Measurements from ENCODE around the gene UCP3. TPM values are rescaled to one million over a fixed set of nuclear protein-coding genes. Genes with fewer than 3 reads are reported as not detected.

The UCP3 gene
- total RNA-seq, 1 donor from 2014 or later = 1.4 TPM

DNA sequence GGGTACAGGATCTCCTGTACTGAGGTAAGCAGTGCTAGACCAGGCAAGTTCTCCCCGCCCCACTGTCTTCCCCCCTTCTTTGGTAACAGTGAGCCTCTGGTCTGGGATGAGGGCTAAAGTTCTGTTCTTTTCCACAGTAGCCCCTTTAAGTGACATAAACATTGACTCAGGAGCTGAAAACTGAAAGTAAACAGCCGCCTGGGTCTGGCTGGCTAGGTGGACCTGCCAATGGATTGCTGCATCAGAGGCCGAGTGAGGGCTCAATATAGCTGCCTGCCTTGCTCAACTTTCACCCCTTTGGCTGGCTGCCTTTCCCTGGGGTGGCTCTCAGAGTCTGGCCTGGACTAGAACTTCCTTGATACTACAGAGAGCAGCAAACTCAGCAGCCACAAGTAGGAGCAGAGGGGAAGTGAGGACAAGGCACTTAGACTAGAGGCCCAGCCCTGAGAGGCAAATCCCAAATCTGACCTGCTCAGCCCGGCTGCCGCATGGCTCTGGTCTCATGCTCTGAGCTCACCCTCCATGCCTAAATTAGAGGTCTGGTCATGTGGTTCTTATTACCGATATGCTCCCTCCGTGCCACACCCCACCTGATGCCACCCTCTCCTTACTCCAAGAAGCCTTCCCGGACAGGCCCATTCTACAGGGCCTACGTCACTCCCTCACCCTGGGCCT is 9.6 kb upstream of the UCP3 start:
- peak; percentile 45 for DNase-seq

DNA sequence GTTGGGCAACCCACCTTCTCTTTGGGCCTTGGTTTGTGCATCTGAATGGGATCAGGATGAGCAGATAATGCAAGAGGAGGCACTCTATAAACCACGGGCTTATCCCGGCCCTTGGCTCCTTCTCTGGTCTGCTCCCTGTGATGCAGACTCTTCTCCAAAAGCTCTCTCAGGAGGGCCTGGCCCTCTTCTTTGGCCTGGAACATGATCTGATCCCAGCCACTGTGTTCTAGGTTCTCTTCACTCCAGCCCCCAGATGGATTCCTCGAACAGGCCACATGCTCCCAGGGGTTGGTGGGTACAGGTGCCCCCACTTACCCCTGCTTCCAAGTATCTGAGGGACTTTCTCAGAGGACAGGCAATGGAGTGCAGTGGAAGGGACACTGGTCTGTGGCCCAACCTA is 8.7 kb upstream of the UCP3 start:
- DNase-seq = no peak

DNA sequence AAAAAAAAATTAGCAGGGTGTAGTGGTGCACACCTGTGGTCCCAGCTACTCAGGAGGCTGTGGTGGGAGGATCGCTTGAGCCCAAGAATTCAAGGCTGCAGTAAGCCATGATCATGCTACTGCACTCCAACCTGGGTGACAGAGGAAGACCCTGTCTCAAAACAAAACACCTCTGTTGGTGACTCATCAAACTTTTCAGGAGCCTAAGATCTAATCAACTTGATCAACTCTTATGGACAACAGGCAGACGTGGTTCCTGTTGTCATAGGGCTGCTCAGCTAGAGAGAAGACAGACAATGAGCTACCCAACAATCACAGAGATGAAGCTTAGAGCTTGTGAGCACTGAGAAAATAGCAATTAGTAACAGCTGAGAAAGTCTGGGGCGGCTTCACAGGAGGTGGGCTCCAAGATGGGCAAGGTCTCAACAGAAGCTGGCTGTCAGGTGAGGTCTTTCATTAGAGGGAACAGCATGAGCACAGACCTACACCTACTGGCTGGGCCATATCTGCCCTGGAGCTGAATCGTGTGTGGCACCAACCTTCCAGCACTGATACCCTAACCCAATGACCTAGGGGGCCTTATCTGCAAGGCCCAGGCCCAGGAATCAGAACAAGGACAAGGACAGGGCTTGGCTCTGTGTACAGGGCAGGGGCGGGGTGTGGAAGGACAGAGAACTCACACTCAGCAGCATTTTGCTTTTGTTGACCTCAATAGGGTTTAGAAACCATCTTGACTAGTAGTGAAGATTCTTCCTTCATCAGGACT is 7.2 kb upstream of the UCP3 start:
- no peak for DNase-seq

DNA sequence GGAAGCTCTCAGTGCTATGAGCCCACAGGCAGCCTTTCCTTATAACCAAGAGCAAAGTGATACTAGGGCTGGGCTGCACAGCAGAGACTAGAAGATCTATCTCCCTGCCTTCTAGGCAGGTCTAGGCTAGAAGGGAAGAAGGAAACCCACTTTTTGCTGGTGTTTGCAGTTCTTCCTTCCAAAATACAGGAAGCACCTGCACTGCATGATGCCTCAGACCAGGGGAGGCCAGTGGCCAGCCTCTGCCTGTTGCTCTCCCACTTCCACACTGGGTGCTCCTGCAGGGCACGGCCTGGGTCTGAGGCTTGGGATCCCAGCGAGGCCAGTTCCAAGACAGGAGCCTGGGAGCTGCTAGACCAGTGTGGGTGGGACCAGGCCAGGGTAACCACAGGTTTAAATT is 6.0 kb upstream of the UCP3 start:
- DNase-seq = no peak

DNA sequence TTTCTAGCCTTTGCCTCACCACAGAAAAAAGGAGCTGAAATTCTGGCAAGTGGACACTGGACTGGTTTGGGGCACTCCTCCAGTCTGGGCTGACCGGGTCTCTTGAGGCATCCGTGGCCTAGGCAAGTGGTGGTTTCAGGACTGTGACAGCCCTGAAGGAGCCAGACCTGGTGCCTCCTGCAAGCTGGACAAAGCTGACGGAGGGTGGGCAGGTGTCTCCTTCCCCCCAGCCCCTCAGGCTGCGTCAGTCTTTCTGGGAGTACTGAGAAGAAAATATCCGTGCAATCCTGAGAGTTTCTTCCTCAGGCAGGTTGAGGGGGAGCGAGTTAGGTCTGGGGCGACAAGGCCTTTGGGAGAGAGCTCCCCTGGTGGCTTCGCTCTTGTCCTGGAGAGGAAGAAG is 4.3 kb upstream of the UCP3 start:
- DNase-seq = no peak

DNA sequence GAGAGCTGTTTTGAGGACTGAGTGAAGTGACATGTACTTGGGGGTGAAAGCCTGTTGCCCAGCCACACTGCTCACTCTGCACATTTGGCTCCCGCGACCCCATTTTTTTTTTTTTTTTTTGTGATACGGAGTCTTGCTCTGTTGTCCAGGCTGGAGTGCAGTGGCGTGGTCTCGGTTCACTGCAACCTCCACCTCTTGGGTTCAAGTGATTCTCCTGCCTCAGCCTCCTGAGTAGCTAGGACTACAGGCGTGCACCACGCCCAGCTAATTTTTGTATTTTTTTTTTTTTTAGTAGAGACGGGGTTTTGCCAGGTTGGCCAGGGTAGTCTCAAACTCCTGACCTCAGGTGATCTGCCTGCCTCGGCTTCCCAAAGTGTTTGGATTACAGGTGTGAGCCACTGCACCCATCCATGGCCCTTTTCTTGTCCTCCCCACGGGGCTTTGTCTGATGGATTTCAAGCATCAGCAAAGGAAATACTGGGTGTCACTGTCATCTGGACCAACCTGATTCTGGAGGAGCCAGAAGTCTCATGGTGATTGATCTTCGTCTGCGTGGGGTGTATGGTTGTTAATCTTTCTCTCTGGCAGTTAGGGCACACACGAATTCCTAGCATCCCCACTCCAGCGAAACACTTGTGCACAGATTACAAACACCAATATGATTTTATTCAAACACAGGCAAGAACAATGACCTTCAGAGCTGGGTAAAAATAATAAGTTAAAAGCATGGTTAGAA is 3.4 kb upstream of the UCP3 start:
- no peak for DNase-seq

DNA sequence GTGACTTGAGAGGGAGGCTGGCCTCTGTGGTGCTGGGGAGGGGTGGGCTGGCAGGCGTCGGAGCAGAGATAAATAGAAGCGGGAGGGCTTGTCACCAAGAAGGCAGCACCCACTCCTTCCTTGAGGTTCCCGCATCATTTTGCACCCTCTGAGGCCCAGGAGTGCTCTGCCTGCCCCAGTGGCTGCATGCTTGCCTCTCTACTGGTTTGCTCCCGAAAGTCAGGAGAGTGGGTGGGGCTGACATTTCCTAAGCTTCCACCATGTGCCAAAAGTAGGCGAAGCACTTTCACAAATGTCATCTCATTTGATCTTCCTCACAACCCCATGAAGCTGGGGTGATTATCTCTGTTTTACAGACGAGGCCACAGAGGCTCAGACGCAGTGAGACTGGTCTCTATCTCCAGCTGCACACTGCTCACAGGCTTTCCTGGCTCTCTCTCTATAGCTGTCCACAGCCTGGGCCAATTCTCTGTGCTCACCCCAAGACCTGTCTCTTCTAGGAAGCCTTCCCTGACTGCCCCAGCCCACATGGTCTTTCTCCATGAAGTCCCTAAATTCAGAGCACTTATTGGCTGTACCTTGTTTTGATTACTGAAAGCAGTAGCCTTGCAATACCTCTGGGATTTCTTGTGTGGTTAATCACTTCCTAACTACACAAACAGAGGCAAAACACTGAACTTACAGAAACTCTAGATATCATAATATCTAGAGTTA is 2.6 kb upstream of the UCP3 start:
- no peak for DNase-seq

DNA sequence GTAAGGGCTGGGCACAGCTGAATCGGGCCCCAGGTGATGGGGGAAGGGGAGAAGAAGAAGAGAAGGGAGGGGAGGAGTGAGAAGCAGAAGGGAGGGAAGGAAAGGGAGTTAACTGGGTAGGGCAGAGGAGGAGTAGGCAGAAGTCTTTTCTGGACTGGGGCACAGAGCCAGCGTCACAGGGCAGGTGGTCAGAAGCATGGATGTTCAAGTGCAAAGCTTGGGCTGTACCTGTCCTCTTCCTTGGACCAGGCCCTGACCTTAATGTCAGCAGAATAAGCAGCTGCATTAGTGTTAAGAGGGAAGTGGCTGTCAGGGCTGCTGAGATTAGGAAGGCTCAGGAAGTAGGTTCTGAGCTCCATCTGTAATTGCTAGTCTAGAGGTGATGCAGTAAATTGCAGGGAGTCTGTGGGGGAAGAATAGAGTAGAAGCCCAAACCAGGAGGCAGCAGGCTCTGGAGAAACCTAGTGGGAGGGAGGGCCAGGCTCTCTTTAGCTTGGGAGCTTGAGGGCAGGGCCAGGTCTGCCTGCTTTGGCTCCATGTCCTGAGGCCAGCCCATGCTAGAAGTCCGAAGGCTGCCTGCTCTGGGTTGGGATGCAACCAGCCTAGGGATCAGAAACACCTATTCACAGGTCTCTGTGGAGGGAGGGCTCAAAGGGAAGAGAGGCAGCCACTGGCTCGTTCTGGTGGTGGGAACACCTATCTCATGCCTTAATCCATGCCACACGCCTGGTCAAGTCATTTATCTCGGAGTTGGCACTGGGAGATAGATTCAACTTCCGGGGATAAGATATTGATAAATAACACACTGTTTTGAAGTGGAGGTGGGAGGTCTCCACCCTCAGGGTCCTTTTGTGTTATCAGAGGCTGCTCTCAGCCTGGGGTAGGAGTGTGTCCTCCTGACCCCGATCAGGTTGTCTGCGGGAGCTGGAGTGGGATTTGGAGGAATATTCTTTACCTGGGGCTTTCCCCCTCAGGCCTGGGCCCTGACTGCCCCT is 1.7 kb upstream of the UCP3 start:
- no peak for DNase-seq

DNA sequence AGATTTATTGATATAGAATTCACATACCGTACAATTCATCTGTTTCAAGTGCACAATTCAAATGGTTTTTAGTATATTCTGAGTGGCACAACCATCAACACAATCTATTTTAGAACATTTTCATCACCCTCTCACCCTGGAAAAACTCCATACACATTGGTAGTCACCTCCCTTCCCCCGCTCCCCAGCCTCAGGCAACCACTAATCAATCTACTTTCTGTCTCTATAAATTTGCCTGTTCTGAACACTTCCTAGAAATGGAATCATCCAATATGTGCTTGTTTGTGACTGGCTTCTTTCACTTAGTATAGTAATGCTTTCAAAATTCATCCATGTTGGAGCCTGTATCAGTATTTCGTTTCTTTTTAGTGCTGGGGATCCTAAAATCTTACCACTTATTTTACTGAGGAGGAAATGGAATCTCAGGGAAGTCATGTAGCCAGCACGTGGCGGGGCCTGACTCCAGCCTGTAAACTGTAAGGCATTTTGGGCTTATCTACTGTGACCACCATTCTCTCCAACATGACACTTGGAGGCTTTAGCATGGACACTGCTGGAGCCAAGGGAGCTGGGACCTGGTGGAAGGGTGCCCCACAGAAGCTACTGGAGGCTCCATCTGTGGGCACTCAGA is 905 bp upstream of the UCP3 start:
- no peak for DNase-seq

DNA sequence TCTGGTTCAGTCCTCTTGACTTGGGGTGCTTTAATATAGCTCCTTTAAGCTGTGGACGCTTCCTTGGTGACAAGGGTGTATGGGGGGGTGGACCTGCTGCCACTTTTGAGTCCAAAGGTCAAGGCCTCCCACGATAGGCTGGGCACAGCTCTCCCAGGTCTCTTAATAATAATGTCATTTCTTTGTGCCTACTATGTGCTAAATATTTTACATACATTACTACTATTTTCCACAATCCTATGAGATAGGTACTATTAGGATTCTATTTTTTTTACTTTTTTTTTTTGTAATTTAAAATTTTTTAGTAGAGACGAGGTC is 304 bp upstream of the UCP3 start:
- no peak for DNase-seq

DNA sequence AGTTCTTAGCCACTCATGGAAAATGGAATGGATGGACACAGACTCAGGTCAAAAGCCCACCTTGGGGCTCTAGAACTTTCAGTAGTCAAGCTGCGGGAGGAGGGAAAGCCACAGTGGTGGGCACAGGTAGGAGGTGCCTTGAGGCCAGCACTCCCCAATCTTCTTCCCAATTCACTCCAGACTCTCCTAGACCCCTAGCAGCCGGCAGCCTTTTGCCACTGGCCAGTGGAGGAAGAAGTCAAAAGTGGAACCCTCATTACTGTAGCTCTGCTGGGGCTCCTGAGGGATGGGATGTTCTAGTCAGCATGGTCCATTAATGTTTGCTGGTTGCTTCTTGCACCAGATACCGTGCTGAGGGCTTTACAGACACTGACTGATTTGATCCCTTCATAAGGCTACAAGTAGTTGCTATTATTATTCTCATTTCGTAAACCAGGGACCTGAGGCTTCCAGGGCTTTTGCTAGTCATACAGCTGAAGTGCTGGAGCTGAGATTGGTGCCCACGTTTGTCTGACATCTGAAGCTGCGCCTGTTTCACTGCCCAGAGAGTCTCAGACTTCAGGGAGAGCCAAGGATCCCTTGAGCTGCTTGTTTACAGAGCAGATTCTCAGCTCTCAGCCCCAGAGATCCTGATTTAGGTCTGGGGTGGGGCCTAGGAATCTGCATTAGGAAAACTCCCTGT is 1.1 kb downstream of the UCP3 start:
- DNase-seq = peak; percentile 19

DNA sequence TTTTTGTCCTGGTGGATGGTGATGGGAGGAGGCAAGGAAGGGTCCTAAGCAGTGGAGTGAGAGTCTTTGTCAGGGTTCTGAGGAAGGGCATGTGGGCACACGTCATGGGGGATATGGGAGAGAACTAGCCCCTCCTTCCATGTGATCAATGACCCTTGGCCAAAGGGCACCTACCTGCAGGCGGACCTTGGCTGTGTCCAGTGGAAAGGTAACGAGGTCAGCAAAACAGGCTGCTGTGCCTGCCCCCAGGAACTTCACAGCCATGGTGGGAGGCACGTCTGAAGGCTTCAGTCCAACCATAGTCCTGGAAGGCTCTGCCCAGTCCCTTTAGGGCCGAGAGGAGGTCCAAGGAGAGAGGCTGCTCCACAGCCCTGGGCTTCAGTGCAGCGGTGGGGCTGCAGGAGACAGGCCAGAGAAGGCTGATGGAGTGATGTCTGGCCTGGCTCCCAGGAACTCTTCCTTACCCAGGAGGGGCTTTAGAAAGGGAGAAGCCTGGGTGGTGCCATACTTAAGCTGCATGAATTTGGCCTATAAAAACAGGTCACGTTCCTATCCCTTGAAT is 2.1 kb downstream of the UCP3 start:
- no peak for DNase-seq

DNA sequence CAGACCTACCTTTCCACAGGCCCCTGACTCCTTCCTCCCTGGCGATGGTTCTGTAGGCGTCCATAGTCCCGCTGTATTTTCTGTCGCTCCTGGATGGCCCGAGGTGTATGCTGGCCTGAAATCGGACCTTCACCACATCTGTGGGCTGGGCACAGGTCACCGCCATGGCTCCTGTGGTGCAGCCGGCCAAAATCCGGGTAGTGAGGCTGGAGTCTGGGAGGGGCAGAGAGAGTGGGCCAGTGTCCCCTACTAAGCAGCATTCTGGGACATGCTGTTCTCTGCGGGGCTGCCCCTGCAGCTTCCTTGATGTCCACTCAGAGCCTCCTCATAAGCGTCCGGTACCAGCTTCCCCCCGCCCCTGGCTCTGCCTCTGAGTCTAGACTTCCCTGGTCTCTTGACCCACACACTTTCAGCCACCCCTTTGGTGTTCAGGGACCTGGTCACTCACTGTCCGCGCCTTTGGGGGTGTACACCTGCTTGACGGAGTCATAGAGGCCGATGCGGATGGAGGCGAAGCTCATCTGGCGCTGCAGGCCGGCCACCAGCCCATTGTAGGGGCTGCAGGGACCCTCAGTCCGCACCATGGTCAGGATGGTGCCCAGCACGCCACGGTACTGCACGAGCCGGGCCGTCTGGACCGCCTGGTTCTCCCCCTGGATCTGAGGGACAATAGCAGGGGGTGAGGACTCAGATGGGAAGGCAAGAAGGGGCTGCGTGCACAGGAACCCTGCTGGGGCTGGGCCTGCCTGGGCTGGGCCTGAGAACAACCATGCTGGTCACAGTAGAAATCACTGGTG is 3.0 kb downstream of the UCP3 start:
- DNase-seq = no peak

DNA sequence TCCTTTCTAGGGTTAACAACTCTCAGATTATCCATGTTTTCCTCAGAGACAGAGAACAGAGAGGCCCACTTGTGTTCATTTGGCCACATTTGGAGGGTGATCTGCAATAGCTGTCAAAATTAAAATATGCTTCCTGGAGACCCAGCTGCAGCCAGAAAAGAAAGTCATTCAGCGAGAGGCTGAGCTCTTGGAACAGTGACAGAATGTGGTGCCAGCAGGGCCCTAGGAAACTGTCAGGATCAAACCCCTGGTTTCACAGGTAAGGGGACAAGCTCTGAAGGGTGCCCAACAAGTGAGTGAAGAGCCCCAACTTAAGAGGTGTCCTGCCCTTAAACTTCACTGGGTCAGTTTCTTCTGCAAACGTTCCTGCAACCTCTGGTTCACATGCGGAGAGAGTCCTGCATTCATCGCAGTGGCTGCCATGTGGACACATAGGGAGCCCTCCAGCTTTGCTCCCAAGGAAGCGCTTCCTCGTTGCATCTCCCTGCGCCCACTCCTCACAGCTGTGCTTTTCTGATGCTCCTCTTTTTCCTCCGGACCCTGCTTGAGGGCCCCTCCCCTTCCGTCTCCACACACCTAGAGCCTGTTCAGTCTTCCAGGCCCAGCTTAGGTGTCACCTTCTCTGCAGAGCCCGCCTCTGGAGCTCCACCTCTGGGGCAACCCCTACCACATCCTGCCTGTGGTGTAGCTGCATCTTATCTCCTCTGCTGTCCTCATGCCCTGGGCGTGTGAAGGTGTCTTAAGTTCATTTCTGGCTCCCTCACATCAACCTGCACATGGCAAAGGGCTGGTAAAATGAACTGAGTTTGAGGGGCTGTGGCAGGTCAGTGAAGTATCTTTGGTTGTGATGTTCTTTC is 3.9 kb downstream of the UCP3 start:
- no peak for DNase-seq

DNA sequence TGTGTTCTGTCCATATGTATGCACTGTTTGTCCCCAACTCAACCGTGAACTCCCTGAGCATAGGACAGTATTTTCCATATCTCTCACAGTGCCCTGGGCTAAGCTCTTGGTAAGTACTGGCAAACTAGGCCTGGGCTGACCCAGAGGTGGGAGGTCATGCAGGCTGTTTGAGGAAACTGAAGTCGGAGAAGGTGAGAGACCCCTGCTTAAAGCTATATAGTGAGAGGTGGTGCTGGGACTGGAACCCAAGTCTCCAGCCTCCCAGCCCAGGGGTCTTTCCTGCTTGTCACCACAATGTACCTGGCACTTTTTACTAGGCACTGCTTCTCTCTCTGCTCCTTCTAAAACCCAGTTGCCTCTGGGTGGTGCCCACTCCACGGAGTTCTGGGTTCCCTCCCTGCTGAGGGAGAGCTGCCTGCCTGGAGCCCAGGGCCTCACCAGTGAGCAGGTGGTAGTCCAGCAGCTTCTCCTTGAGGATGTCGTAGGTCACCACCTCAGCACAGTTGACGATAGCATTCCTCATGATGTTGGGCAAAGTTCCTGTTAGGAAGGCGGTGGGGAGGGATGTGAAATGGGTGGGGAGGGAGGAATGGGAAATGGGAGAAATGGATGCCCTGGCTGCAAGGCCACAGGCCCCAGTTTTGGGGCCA is 4.7 kb downstream of the UCP3 start:
- no peak for DNase-seq

DNA sequence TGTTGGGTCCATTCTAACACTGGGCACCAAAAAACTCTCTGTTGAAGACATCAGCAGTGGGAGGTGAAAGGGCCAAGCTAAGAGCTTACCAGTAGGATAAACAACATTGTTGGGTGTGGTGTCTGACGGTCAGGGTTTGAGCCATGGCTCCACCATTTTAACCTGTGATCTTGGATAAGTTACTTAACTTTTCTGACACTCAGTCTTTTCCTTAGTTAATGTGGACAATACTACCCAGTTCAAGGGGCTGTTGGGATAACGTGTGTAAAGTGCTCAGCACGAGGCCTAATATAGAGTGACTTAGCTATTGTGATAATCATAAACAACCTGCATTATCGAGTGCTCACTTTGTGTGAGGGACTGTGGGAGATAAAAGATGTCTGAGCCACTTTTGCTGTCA is 6.1 kb downstream of the UCP3 start:
- DNase-seq = no peak

DNA sequence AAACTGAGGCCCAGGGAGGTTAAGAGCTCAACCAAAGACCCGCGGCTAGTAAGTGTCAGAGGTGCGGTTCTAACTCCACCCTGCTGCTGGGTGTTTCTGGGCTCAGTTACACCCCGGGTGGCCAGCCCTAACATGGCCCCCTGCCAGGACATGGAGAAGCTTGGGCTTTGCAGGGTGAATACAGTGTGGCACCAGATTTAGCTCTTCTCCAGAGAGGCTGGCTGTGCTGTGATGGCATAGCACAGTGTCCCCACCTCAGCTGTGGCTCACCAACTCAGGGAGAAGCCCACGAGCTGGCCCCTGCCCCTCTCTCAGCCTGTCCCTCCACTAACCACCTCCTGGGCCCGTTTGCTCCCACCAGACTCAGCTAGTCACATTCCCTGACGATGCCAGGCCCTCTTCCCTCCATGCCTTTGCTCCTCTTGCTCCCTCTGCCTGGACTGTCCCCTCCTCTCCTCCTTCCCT is 7.0 kb downstream of the UCP3 start:
- no peak for DNase-seq

All from tongue (tissue), 2 donors.